Heart right ventricle (tissue), 16 donors: ENCODE data around the gene CEP57L1. TPM values are rescaled to one million over a fixed set of nuclear protein-coding genes. Genes with fewer than 3 reads are reported as not detected.

Experiments
- ATAC-seq, 8 donors: fragments of 200-7000 bp; cut with Tn5 transposase; one replicate each; pipeline ENCODE4 v1.9.1; 2020; ENCODE audit warnings: mild to moderate bottlenecking in 8 of 8, moderate library complexity in 8 of 8, moderate number of reproducible peaks in 1 of 8
- DNase-seq, 2 donors: peaks; one replicate each; pipeline ENCODE4 v3.0.0-alpha.2; 2020
- H3K27ac ChIP-seq, 10 donors: fragments of 200-600 bp; sonication (generic) in 2 of 10; one replicate each; pipeline versions ENCODE4 v1.5.0 to v1.8.0; 2020 to 2022; ENCODE audit warnings: mild to moderate bottlenecking in 3 of 10
- H3K27me3 ChIP-seq, 7 donors: fragments of 200-600 bp; one replicate each; pipeline ENCODE4 v1.8.0; 2021 to 2022; ENCODE audit warnings: mild to moderate bottlenecking in 2 of 7
- H3K36me3 ChIP-seq, 9 donors: fragments of 200-600 bp; sonication (generic) in 1 of 9; one replicate each; pipeline versions ENCODE4 v1.5.0 to v1.8.0; 2020 to 2022; ENCODE audit warnings: mild to moderate bottlenecking in 2 of 9
- H3K4me1 ChIP-seq, 9 donors: fragments of 200-600 bp; sonication (generic) in 1 of 9; one replicate each; pipeline versions ENCODE4 v1.5.0 to v1.8.0; 2020 to 2022; ENCODE audit warnings: mild to moderate bottlenecking in 4 of 9
- H3K4me3 ChIP-seq, 10 donors: fragments of 200-600 bp; sonication (generic) in 2 of 10; one replicate each; pipeline versions ENCODE4 v1.5.0 to v1.8.0; 2020 to 2022; ENCODE audit warnings: mild to moderate bottlenecking in 7 of 10, moderate library complexity in 2 of 10
- H3K9me3 ChIP-seq, 11 donors: fragments of 200-600 bp in 10 of 11; sonication (generic) in 2 of 11; one replicate each; pipeline versions ENCODE4 v1.5.0 to v1.8.0; 2013 to 2022; ENCODE audit warnings: mild to moderate bottlenecking in 2 of 11, control low read depth in 1 of 11, moderate library complexity in 1 of 11
- WGBS, 2 donors: extraction: QIAGEN DNeasy Blood & Tissue Kit; methylation state at CpG; one replicate each; pipeline ENCODE4 v1.1.7; 2013; ENCODE audit warnings: inconsistent platforms in 1 of 2; 5-methylcytosine and 5-hydroxymethylcytosine counted together
- intact Hi-C, 10 donors: fragments of 100-400 bp; cut with DNase I; formaldehyde crosslinking; loops; one replicate each; pipeline versions ENCODE4 v1.11.1 to v1.14.2; 2022
- polyA plus RNA-seq, 2 donors: library from polyadenylated mRNA; stranded (reverse); fragments of 200-250 nt; gene quantifications; one replicate each; pipeline ENCODE4 v1.2.3, GENCODE V29; 2013
- total RNA-seq, 10 donors: library from RNA; stranded (reverse); fragmentation: NEBNext Ultra II Directional in 3 of 10; extraction: Animal tissue kit (Norgen Biotek cat#: 25700) in 3 of 10; gene quantifications; one replicate each; pipeline versions ENCODE4 v1.2.1 to v1.2.4, GENCODE V29; 2021 to 2023
- TF ChIP-seq, protein P1 (sequence below), 9 donors: fragments of 200-600 bp; sonication (generic) in 2 of 9; IDR thresholded peaks; one replicate each; pipeline versions ENCODE4 v1.5.0 to v1.8.0; 2021 to 2022; ENCODE audit warnings: antibody characterized with exemption in 9 of 9, mild to moderate bottlenecking in 5 of 9, moderate library complexity in 1 of 9
- donor health status: Arrhythmogenic right ventricular cardiomyopathy.
- donor health status: ischemic (EF 13 %, LVEDD 7.1; RV severe dilation, severe dysfunction).
- donor health status: healthy with polysubstance abuse.
- donor health status: DM: no; HTN: yes; CAD: no.
- donor health status: DM: no; HTN: no; CAD: no.
- donor health status: ischemic (EF 25% LVEDD 6.9; RV normal size, moderate dysfunction).
- donor health status: ischemic (EF 25% LVEDD 5.7; RV mildly dilated, moderate dysfunction).
- donor health status: healthy.
- donor health status: DM: yes; HTN: yes; CAD: no.
- donor health status: Ischemic cardiomyopathy.
- donor health status: ischemic (EF 35%, LVEDD 5.7; RV mildly dilated, moderate dysfunction).
- donor health status: nonischemic (EF 11% LVEDD 7.7; RV severe dilation, severe dysfunction).
- donor health status: DM: yes; HTN: yes; CAD: no.
- donor health status: PGD.
- donor health status: ischemic (EF 29% LVEDD 5.4; RV normal size, mild dysfunction).
- donor health status: nonischemic (EF 23%, LVEDD 6.1; RV moderate dilation, normal function).

Gene CEP57L1
- total and polyA plus RNA-seq, 12 donors = 4.2 to 17.4 (median 9.6) TPM

DNA sequence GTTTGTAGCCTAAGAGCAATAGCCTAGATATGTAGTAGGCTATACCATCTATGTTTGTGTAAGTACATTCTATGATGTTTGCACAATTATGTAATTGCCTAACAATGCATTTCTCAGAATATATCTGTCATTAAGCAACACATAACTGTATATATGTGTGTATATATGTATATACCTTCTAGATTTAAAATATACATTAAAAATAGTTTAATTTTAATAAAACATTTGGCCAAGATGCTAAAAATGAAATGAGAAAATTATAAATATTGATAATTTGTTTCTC, 21.2 kb upstream of the CEP57L1 start:
- peaks cover 0 to 64% (median 47%) of the 10 kb centered on the region in 9 donors for H3K4me1 ChIP-seq
- no peak for DNase-seq
- intact Hi-C loops = loop anchor here (2.0 to 10.0 kb wide), 16 partner anchors 69 to 532 kb away; partner anchors contain the start of gene ARMC2 (in 2 of the 10)

DNA sequence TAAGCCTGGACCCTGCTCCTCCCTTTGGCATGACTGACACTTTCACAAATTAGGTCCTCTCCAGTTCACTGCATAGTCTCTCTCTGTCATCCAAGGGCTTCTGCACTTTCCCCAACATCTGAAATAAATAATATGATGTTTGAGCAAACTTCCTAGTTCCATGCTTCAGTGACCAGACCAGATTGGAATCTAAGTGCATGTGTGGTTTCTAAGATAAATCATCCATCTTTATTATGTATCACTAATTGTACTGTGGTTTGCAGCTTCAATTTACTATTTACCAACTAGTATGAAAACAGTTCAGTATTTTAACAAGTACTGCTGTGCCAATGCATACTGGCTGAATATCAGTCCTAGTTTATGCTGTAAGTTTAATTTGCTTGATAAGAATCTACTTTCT, 19.4 kb upstream of the CEP57L1 start:
- Histone ChIP-seq H3K9me3 (no peaks in the 10 kb centered on the region), H3K4me3 (no peak overlapping the region), H3K27ac (peak overlapping the region in 3 of 10 donors; percentile 11 to 32 (median 30)), H3K4me1 (peaks cover 0 to 82% (median 52%) of the 10 kb centered on the region in 9 donors), H3K36me3 (no peaks in the 10 kb centered on the region), H3K27me3 (no peaks in the 10 kb centered on the region)
- TF ChIP-seq, protein P1, sequence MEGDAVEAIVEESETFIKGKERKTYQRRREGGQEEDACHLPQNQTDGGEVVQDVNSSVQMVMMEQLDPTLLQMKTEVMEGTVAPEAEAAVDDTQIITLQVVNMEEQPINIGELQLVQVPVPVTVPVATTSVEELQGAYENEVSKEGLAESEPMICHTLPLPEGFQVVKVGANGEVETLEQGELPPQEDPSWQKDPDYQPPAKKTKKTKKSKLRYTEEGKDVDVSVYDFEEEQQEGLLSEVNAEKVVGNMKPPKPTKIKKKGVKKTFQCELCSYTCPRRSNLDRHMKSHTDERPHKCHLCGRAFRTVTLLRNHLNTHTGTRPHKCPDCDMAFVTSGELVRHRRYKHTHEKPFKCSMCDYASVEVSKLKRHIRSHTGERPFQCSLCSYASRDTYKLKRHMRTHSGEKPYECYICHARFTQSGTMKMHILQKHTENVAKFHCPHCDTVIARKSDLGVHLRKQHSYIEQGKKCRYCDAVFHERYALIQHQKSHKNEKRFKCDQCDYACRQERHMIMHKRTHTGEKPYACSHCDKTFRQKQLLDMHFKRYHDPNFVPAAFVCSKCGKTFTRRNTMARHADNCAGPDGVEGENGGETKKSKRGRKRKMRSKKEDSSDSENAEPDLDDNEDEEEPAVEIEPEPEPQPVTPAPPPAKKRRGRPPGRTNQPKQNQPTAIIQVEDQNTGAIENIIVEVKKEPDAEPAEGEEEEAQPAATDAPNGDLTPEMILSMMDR (IDR thresholded peaks at IDR 0.05) = no peak
- DNase-seq = no peak
- no peak for ATAC-seq
- intact Hi-C loops = loop anchor here in 7 of 10 donors (2.0 to 10.0 kb wide), 10 partner anchors 71 to 534 kb away; partner anchors contain the start of gene ARMC2 (in 2 of the 7)

More for the DNA sequence above, 21.2 kb upstream of the CEP57L1 start:
- TF ChIP-seq, protein P1 (IDR thresholded peaks at IDR 0.05) = no peak
- no peak for ATAC-seq
- H3K9me3 ChIP-seq = no peaks in the 10 kb centered on the region
- no peak overlapping the region for H3K27ac ChIP-seq
- H3K27me3 ChIP-seq = no peaks in the 10 kb centered on the region
- H3K4me3 ChIP-seq = no peak overlapping the region
- H3K36me3 ChIP-seq = no peaks in the 10 kb centered on the region

- intact Hi-C loops = loop anchor here in 6 of 10 donors (5.0 to 10.0 kb wide), 9 partner anchors 72 to 534 kb away; partner anchors contain the start of gene ARMC2 (in 2 of the 6)
- peak overlapping the region in 3 of 10 donors; percentile 11 to 32 (median 30) for H3K27ac ChIP-seq
These were observed 18.9 kb upstream of the CEP57L1 start for GRCh38 chr6:109076377-109076776.

GRCh38 chr6:109079981-109080380, 15.3 kb upstream of the CEP57L1 start:
- 12 to 24% methylated on average over 4 of the region's 4 CpGs for WGBS, 2 donors
- ATAC-seq (peak; percentile 74 to 94 (median 91)), DNase-seq (peak in 1 of 2 donors; percentile 81)
- Histone ChIP-seq H3K4me3 (peak overlapping the region in 2 of 10 donors; percentile 2 to 5), H3K27me3 (no peaks in the 10 kb centered on the region), H3K9me3 (no peaks in the 10 kb centered on the region), H3K27ac (peak overlapping the region; percentile 21 to 86 (median 75)), H3K36me3 (peaks cover 0 to 8% (median 0%) of the 10 kb centered on the region in 9 donors), H3K4me1 (peaks cover 0 to 89% (median 54%) of the 10 kb centered on the region in 9 donors)
- TF ChIP-seq, protein P1 (IDR thresholded peaks at IDR 0.05) = no peak
- intact Hi-C loops = loop anchor here in 6 of 10 donors (5.0 to 10.0 kb wide), 9 partner anchors 75 to 538 kb away; partner anchors contain the start of gene ARMC2 (in 2 of the 6)

More at GRCh38 chr6:109076377-109076776, 18.9 kb upstream of the CEP57L1 start:
- TF ChIP-seq, protein P1 (IDR thresholded peaks at IDR 0.05) = no peak
- H3K9me3 ChIP-seq = no peaks in the 10 kb centered on the region
- peaks cover 0 to 83% (median 48%) of the 10 kb centered on the region in 9 donors for H3K4me1 ChIP-seq
- no peaks in the 10 kb centered on the region for H3K27me3 ChIP-seq
- H3K4me3 ChIP-seq = no peak overlapping the region
- 47 to 48% methylated on average over 3 of the region's 3 CpGs for WGBS, 2 donors
- ATAC-seq = no peak
- no peak for DNase-seq
- H3K36me3 ChIP-seq = no peaks in the 10 kb centered on the region
